Body of pancreas (tissue), 4 donors: ENCODE data around the gene ZNF106. TPM values are rescaled to one million over a fixed set of nuclear protein-coding genes. Genes with fewer than 3 reads are reported as not detected.

Source experiments
- ATAC-seq: fragments of 150-250 bp; one replicate; pipeline ENCODE4 v1.9.1; 2016
- DNase-seq, 4 donors: peaks; one replicate each; pipeline ENCODE4 v3.0.0-alpha.2; 2019
- H3K27ac ChIP-seq, 4 donors: fragments of 200-600 bp; sonication (generic); 1 replicate in 3 of 4; 2 replicates in 1 of 4; pipeline versions ENCODE4 v1.5.1 to v1.6.1; 2016 to 2019; ENCODE audit warnings: mild to moderate bottlenecking in 1 of 4, mixed read lengths in 1 of 4, moderate library complexity in 1 of 4
- H3K27me3 ChIP-seq, 2 donors: fragments of 200-600 bp; sonication (generic); one replicate each; pipeline ENCODE4 v1.6.0; 2016; ENCODE audit warnings: mild to moderate bottlenecking in 1 of 2
- H3K36me3 ChIP-seq, 2 donors: fragments of 200-600 bp; sonication (generic); replicated peaks in 1 of 2; 2 replicates each; pipeline ENCODE4 v1.5.1; 2016; ENCODE audit warnings: low read depth in 2 of 2; ENCODE audit not compliant: insufficient read depth in 1 of 2
- H3K4me1 ChIP-seq: fragments of 200-600 bp; sonication (generic); one replicate; pipeline ENCODE4 v1.6.0; 2016
- H3K4me3 ChIP-seq, 2 donors: fragments of 200-600 bp; sonication (generic); 1 replicate in 1 of 2; 2 replicates in 1 of 2; pipeline ENCODE4 v1.5.1; 2016 to 2019
- H3K9me3 ChIP-seq, 3 donors: fragments of 200-600 bp; sonication (generic); 1 replicate in 2 of 3; 2 replicates in 1 of 3; pipeline ENCODE4 v1.5.1; 2016
- CTCF ChIP-seq, 7 experiments: fragments of 450-650 bp in 4 of 7; fragments of 200-600 bp in 3 of 7; sonication (generic) in 3 of 7; IDR thresholded peaks; one replicate each; pipeline ENCODE4 v1.5.1; 2016 to 2019; ENCODE audit warnings: antibody characterized with exemption in 7 of 7
- POLR2A ChIP-seq, 3 donors: fragments of 450-650 bp; IDR thresholded peaks; one replicate each; pipeline ENCODE4 v1.6.1; 2016; ENCODE audit warnings: antibody characterized with exemption in 3 of 3, mild to moderate bottlenecking in 2 of 3
- WGBS, 2 donors: methylation state at CpG; one replicate each; pipeline ENCODE4 v1.1.5; 2017; 5-methylcytosine and 5-hydroxymethylcytosine counted together
- intact Hi-C: fragments of 100-400 bp; cut with DNase I; formaldehyde crosslinking; loops from one replicate; pipeline ENCODE4 v1.15.1; 2023
- total RNA-seq, 2 donors: library from RNA; depleted of rRNA; stranded (reverse); fragments of >200 nt; gene quantifications; one replicate each; pipeline ENCODE4 v1.1.0, GENCODE V29; 2016

The ZNF106 gene
- total RNA-seq, 2 donors from 2014 or later, result 28.0 to 37.6 TPM

GRCh38 chr15:42444415-42445063 lies 46.4 kb downstream of the ZNF106 start:
- no peaks in the 10 kb centered on the region for H3K9me3 ChIP-seq
- no peak overlapping the region for H3K4me3 ChIP-seq
- intact Hi-C loops, result no loop called here
- ATAC-seq, result no peak
- peaks cover 9 to 11% of the 10 kb centered on the region in 2 donors for H3K36me3 ChIP-seq
- H3K4me1 ChIP-seq, result no peaks in the 10 kb centered on the region
- H3K27ac ChIP-seq, result no peak overlapping the region
- WGBS, 2 donors, result 79 to 84% methylated on average over 5 of the region's 5 CpGs
- TF ChIP-seq CTCF (IDR thresholded peaks at IDR 0.05), result no peak
- TF ChIP-seq POLR2A (IDR thresholded peaks at IDR 0.05), result no peak
- H3K27me3 ChIP-seq, result no peaks in the 10 kb centered on the region
- DNase-seq, result peak in 2 of 4 donors; percentile 7 to 13

GRCh38 chr15:42427429-42428223 lies 63.3 kb downstream of the ZNF106 start:
- WGBS, 2 donors, result 78 to 87% methylated on average over 6 to 7 of the region's 7 CpGs
- ATAC-seq (no peak), DNase-seq (no peak)
- TF ChIP-seq POLR2A (IDR thresholded peaks at IDR 0.05) (no peak), CTCF (IDR thresholded peaks at IDR 0.05) (no peak)
- Histone ChIP-seq H3K36me3 (peaks cover 0 to 35% of the 10 kb centered on the region in 2 donors), H3K27me3 (no peaks in the 10 kb centered on the region), H3K4me3 (no peak overlapping the region), H3K27ac (no peak overlapping the region), H3K4me1 (no peaks in the 10 kb centered on the region), H3K9me3 (no peaks in the 10 kb centered on the region)
- intact Hi-C loops, result no loop called here

GRCh38 chr15:42421376-42421775 lies 69.6 kb downstream of the ZNF106 start:
- ATAC-seq (no peak), DNase-seq (no peak)
- peaks cover 0 to 26% of the 10 kb centered on the region in 2 donors for H3K36me3 ChIP-seq
- no peaks in the 10 kb centered on the region for H3K9me3 ChIP-seq
- 90 to 93% methylated on average over 2 of the region's 2 CpGs for WGBS, 2 donors
- H3K4me1 ChIP-seq, result no peaks in the 10 kb centered on the region
- intact Hi-C loops, result no loop called here
- TF ChIP-seq CTCF (IDR thresholded peaks at IDR 0.05), result no peak
- no peak for TF ChIP-seq POLR2A (IDR thresholded peaks at IDR 0.05)
- H3K4me3 ChIP-seq, result no peak overlapping the region
- no peak overlapping the region for H3K27ac ChIP-seq
- H3K27me3 ChIP-seq, result no peaks in the 10 kb centered on the region

DNA sequence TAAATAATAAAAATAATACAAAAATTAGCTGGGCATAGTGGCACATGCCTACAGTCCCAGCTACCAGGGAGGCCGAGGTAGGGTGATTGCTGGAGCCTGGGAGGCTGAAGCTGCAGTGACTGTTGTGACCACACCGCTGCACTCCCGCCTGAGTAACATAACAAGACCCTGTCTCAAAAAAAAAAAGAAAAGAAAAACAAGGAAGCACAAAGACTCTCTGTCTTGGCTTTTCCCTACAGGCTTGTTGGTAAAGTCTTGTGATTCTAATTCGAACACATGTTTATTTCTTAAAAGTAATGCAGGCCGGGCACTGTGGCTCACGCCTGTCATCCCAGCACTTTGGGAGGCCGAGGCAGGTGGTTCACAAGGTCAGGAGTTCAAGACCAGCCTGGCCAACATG lies 71.6 kb downstream of the ZNF106 start:
- no peak overlapping the region for H3K27ac ChIP-seq
- intact Hi-C loops, result no loop called here
- H3K27me3 ChIP-seq, result no peaks in the 10 kb centered on the region
- TF ChIP-seq POLR2A (IDR thresholded peaks at IDR 0.05) (no peak), CTCF (IDR thresholded peaks at IDR 0.05) (no peak)
- H3K36me3 ChIP-seq, result peaks cover 0 to 21% of the 10 kb centered on the region in 2 donors
- no peak for DNase-seq
- 88 to 91% methylated on average over 7 of the region's 7 CpGs for WGBS, 2 donors
- H3K4me3 ChIP-seq, result no peak overlapping the region
- no peaks in the 10 kb centered on the region for H3K9me3 ChIP-seq
- no peaks in the 10 kb centered on the region for H3K4me1 ChIP-seq
- no peak for ATAC-seq
